ENCODE results near the gene CLCN5.

Gene CLCN5

DNA sequence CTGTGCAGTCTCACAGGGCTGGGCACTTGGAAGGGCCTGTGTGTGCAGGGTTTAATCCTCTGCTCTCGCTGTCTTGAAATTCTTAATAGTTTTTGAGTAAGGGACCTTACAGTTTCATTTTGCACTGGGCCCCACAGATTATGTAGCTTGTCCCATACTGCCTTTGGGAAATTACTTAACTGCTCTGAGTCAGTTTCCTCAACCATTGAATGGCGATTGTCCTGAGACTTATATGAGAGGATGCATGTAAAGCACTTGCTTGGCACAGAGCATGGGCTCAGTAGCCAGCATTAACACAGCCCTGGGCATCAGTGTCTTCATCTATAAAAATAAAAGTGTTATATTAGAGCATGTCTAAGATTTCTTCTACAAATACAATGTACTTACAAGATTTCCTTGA, 55.8 kb downstream of the CLCN5 start:
- no peak overlapping the region for H3K9ac ChIP-seq (ENCODE audit: low read length)
- no peaks in the 10 kb centered on the region for H3K36me3 ChIP-seq (ENCODE audit: control insufficient read depth, low read depth, low read length)
- no peaks in the 10 kb centered on the region for H3K27me3 ChIP-seq (ENCODE audit: control insufficient read depth, insufficient read depth, low read length)
- H3K9me3 ChIP-seq (ENCODE audit: control insufficient read depth, low read depth, low read length), result peaks cover 16% of the 10 kb centered on the region
- no peak overlapping the region for H3K4me3 ChIP-seq (ENCODE audit: low read length)
- no peaks in the 10 kb centered on the region for H3K4me1 ChIP-seq (ENCODE audit: control insufficient read depth, low read depth, low read length)
- H3K27ac ChIP-seq (ENCODE audit: low read length), result no peak overlapping the region

DNA sequence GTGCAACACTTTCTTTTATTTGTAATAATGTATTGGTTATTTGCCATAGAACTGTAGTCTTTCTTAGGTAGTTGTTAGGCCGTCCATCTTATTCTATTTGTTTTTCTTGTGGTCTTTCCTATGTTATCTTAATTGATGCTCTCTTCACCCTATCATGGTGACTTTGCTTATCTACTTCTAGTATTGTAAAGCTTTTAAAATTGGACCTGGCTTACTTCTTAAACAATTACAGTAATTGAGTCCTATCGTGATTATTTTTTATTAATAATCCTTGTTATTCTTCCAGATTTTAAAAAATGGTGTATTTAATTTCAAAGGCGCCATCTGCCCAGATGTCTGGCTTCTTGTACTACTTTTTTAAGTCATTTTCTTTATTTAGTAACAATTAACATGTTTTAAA, 63.7 kb downstream of the CLCN5 start:
- Histone ChIP-seq H3K27me3 (ENCODE audit: control insufficient read depth, insufficient read depth, low read length) (no peaks in the 10 kb centered on the region), H3K36me3 (ENCODE audit: control insufficient read depth, low read depth, low read length) (no peaks in the 10 kb centered on the region), H3K9ac (ENCODE audit: low read length) (no peak overlapping the region), H3K4me1 (ENCODE audit: control insufficient read depth, low read depth, low read length) (no peaks in the 10 kb centered on the region), H3K9me3 (ENCODE audit: control insufficient read depth, low read depth, low read length) (peaks cover 9% of the 10 kb centered on the region), H3K4me3 (ENCODE audit: low read length) (no peak overlapping the region), H3K27ac (ENCODE audit: low read length) (no peak overlapping the region)

DNA sequence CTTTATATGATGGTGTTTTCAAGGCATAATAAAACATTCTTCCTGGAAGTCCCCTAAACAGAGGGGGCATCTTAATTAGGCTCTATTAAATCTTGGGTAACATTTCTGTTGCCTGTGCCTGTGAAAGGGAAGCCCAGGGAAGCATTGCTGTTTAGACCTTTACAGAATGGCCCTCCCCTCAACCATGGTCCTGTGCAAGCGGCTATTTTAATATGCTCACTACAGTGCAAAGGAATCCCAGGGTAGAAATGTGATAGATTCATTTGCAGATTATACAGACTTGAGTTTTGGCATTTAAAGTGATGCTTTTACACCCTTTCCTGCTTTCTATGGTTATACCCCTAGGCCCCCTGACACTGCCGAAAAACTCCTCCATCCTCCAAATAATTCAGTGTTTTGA, 65.3 kb downstream of the CLCN5 start:
- Histone ChIP-seq H3K36me3 (ENCODE audit: control insufficient read depth, low read depth, low read length) (no peaks in the 10 kb centered on the region), H3K4me1 (ENCODE audit: control insufficient read depth, low read depth, low read length) (no peaks in the 10 kb centered on the region), H3K27ac (ENCODE audit: low read length) (no peak overlapping the region), H3K9me3 (ENCODE audit: control insufficient read depth, low read depth, low read length) (peaks cover 6% of the 10 kb centered on the region), H3K9ac (ENCODE audit: low read length) (no peak overlapping the region), H3K27me3 (ENCODE audit: control insufficient read depth, insufficient read depth, low read length) (no peaks in the 10 kb centered on the region), H3K4me3 (ENCODE audit: low read length) (no peak overlapping the region)

DNA sequence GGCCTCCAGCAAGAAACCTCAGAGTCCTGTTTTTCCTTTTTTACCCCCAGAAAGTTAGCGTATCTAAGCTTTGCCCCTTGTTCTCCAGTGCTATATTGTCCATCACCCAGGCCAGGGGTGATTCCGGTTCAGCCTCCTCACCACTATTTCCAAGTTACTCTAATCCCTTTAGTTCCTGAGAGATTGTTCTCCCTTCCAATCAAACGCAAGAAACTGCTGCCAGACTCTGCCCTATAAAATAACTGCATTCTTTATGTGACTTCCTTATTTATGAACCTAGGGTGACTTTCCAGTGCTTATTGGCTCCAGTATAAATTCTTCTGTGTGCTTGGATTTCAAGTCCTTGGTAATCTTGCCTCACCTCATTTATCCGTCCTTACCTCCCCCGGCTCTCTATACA, 65.7 kb downstream of the CLCN5 start:
- Histone ChIP-seq H3K9ac (ENCODE audit: low read length) (no peak overlapping the region), H3K36me3 (ENCODE audit: control insufficient read depth, low read depth, low read length) (no peaks in the 10 kb centered on the region), H3K27me3 (ENCODE audit: control insufficient read depth, insufficient read depth, low read length) (no peaks in the 10 kb centered on the region), H3K9me3 (ENCODE audit: control insufficient read depth, low read depth, low read length) (peaks cover 6% of the 10 kb centered on the region), H3K4me1 (ENCODE audit: control insufficient read depth, low read depth, low read length) (no peaks in the 10 kb centered on the region), H3K4me3 (ENCODE audit: low read length) (no peak overlapping the region), H3K27ac (ENCODE audit: low read length) (no peak overlapping the region)

DNA sequence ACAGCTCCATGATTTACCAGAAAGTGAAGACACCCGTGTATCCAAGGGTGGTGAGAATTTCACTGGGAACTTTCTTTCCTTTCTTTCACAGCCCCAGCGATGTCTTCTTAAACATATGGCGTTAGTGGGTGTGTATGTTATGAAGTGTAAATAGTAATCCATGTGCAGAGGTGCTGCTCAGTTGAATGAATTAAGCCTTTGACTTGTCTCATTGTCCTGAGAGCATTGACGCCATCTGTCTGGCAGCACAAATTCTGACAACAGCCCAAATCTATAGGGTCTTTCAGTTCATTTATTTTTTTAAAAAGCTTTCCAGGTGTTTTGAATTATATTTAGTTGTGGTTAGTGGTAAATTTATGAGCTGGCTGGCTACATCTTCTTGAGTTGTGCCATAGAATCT, 69.4 kb downstream of the CLCN5 start:
- Histone ChIP-seq H3K4me3 (ENCODE audit: low read length) (no peak overlapping the region), H3K36me3 (ENCODE audit: control insufficient read depth, low read depth, low read length) (no peaks in the 10 kb centered on the region), H3K9ac (ENCODE audit: low read length) (no peak overlapping the region), H3K27me3 (ENCODE audit: control insufficient read depth, insufficient read depth, low read length) (no peaks in the 10 kb centered on the region), H3K27ac (ENCODE audit: low read length) (no peak overlapping the region), H3K9me3 (ENCODE audit: control insufficient read depth, low read depth, low read length) (peaks cover 7% of the 10 kb centered on the region), H3K4me1 (ENCODE audit: control insufficient read depth, low read depth, low read length) (no peaks in the 10 kb centered on the region)

DNA sequence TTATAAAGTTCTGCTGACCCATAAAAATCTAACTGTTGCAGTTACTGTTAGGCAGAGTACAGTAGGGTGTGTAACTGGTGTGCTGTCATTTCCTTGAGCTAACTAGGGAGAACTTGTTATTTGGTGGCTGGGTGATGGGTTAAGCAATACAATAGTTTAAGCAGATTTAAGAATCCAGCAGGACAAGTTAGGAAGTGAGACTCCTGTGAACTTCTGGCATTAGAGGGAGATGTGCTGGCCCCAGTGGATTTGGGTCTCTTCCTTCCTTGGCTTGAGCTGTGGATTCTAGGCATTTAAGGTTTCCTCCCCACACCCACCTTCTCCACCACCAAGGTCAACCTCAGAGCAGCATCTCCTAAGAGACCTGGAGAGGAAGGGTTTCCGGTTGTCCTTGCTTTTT, 70.5 kb downstream of the CLCN5 start:
- H3K27me3 ChIP-seq (ENCODE audit: control insufficient read depth, insufficient read depth, low read length), result no peaks in the 10 kb centered on the region
- no peak overlapping the region for H3K27ac ChIP-seq (ENCODE audit: low read length)
- no peaks in the 10 kb centered on the region for H3K36me3 ChIP-seq (ENCODE audit: control insufficient read depth, low read depth, low read length)
- H3K4me3 ChIP-seq (ENCODE audit: low read length), result no peak overlapping the region
- peaks cover 5% of the 10 kb centered on the region for H3K9me3 ChIP-seq (ENCODE audit: control insufficient read depth, low read depth, low read length)
- H3K4me1 ChIP-seq (ENCODE audit: control insufficient read depth, low read depth, low read length), result no peaks in the 10 kb centered on the region
- H3K9ac ChIP-seq (ENCODE audit: low read length), result no peak overlapping the region

DNA sequence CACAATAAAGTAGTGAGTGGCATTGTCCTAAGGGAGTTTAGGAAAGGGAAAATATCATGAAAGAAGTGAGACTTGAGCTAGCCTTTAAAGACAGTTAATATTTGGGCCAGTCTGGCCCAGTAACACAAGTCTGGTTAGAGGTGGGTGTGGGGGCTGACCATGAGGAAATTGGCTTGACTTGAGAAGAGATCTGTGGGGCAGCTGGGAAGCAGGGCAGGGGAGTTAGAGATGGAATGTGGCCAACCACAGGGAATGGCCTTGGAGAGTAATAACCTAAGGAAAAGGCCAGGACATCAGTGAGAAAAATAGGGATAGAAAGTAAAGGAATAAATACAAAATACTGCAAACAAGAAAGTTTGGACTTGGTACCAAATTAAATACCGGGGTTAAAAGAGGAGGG, 71.3 kb downstream of the CLCN5 start:
- H3K4me3 ChIP-seq (ENCODE audit: low read length), result no peak overlapping the region
- no peaks in the 10 kb centered on the region for H3K36me3 ChIP-seq (ENCODE audit: control insufficient read depth, low read depth, low read length)
- H3K9ac ChIP-seq (ENCODE audit: low read length), result no peak overlapping the region
- no peak overlapping the region for H3K27ac ChIP-seq (ENCODE audit: low read length)
- peaks cover 5% of the 10 kb centered on the region for H3K9me3 ChIP-seq (ENCODE audit: control insufficient read depth, low read depth, low read length)
- H3K4me1 ChIP-seq (ENCODE audit: control insufficient read depth, low read depth, low read length), result no peaks in the 10 kb centered on the region
- no peaks in the 10 kb centered on the region for H3K27me3 ChIP-seq (ENCODE audit: control insufficient read depth, insufficient read depth, low read length)

DNA sequence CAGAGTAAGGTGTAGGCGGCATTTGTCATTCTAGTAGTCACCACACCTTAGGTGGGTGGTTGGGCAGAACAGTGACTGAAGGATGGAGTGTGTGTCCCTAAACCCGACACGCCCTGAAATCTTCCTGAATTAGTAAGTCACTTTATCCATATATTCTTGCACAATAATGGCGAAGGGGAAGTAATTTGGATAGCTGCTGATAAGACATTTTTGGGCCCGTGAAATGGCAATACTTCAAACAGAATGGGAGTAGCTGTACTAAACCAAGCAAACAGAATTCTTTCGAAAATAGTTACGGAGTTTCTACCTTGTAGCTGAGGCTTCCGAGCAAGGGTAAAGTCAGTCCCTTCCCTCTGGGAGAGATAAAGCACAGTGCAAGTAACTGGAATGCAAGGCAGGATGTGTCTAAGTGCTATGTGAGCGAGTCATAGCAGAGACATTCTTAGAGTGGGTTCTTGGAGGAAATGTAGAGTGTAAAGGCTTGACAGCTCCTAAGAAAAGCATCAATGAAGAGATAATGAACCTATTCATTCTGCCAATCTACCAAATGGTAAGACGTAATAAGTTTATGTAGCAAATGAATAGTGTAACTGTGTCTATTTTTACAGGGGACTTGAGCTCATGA, 72.8 kb downstream of the CLCN5 start:
- no peak overlapping the region for H3K27ac ChIP-seq (ENCODE audit: low read length)
- H3K9me3 ChIP-seq (ENCODE audit: control insufficient read depth, low read depth, low read length), result peaks cover 7% of the 10 kb centered on the region
- no peaks in the 10 kb centered on the region for H3K36me3 ChIP-seq (ENCODE audit: control insufficient read depth, low read depth, low read length)
- no peaks in the 10 kb centered on the region for H3K4me1 ChIP-seq (ENCODE audit: control insufficient read depth, low read depth, low read length)
- H3K4me3 ChIP-seq (ENCODE audit: low read length), result no peak overlapping the region
- H3K9ac ChIP-seq (ENCODE audit: low read length), result no peak overlapping the region
- H3K27me3 ChIP-seq (ENCODE audit: control insufficient read depth, insufficient read depth, low read length), result no peaks in the 10 kb centered on the region

DNA sequence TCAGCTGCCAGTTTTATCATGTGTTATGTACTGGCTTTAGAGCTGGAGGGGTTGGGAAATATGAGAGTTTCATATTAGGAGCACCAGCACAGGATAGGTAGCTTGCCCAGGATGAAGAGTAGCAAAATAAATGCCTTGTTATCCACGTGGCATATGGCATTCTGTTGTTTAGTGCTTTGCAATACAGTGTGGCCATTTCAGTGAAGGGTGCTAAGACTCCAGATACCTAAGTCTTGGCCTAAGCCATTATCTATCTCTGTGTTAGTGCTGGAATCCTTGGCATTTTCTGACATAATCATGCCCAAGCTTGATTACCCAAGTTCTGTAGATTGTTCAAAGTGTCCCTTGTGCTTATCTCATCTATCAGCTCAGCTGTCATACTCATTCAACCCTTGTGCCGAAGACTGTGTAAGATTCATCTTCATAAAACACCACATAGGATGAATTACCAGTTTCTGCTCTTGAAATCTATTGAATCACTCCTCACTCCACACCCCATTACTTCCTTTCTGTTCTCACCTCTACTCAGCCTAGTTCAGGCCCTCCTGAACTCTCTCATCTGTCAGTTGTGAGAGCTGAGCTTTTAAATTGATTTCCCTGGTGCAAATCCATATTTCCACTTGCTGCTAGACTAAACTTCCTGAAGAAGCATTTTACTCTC, 73.5 kb downstream of the CLCN5 start:
- H3K36me3 ChIP-seq (ENCODE audit: control insufficient read depth, low read depth, low read length), result no peaks in the 10 kb centered on the region
- H3K9me3 ChIP-seq (ENCODE audit: control insufficient read depth, low read depth, low read length), result peaks cover 13% of the 10 kb centered on the region
- no peak overlapping the region for H3K27ac ChIP-seq (ENCODE audit: low read length)
- H3K4me1 ChIP-seq (ENCODE audit: control insufficient read depth, low read depth, low read length), result no peaks in the 10 kb centered on the region
- H3K4me3 ChIP-seq (ENCODE audit: low read length), result no peak overlapping the region
- H3K9ac ChIP-seq (ENCODE audit: low read length), result no peak overlapping the region
- no peaks in the 10 kb centered on the region for H3K27me3 ChIP-seq (ENCODE audit: control insufficient read depth, insufficient read depth, low read length)

DNA sequence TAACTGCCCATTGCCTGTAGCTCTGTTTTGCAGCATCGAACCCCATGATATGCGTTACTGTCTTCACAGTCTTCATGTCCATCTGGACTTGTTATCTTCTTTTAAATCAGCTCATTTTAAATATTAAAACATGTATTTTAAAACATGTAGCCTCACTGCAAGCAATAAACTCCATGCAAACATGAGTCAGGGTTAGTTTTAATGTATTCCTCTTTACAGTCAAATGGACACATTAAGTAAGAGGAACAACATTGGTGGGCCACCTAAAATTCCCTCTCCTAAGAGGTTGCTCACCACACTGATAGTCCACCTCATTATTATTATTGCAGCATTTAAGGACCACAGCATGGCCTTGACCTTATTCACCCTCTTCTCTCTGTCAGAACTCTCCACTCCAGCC, 74.1 kb downstream of the CLCN5 start:
- H3K4me3 ChIP-seq (ENCODE audit: low read length), result no peak overlapping the region
- no peaks in the 10 kb centered on the region for H3K36me3 ChIP-seq (ENCODE audit: control insufficient read depth, low read depth, low read length)
- peaks cover 13% of the 10 kb centered on the region for H3K9me3 ChIP-seq (ENCODE audit: control insufficient read depth, low read depth, low read length)
- no peak overlapping the region for H3K9ac ChIP-seq (ENCODE audit: low read length)
- no peak overlapping the region for H3K27ac ChIP-seq (ENCODE audit: low read length)
- no peaks in the 10 kb centered on the region for H3K27me3 ChIP-seq (ENCODE audit: control insufficient read depth, insufficient read depth, low read length)
- H3K4me1 ChIP-seq (ENCODE audit: control insufficient read depth, low read depth, low read length), result no peaks in the 10 kb centered on the region

DNA sequence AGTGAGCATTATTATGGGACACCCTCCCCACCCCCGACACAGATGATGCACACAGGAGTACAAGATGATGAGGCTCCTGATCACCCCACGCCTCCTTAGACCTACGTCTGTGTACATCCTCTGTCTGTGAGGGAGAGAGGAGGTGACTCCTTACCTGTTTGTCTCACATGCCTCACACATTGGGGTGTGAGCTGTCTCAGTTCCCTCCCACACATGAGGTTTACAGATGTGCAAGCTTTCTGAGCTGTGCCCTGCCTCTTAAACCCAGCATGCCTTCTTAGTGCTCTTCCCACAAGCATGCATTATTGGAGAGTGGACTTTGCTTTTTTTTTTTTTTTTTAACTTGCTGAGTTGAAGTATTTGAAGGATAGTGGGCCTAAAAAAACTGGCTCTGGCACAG, 76.7 kb downstream of the CLCN5 start:
- Histone ChIP-seq H3K36me3 (ENCODE audit: control insufficient read depth, low read depth, low read length) (no peaks in the 10 kb centered on the region), H3K9me3 (ENCODE audit: control insufficient read depth, low read depth, low read length) (peaks cover 8% of the 10 kb centered on the region), H3K4me1 (ENCODE audit: control insufficient read depth, low read depth, low read length) (no peaks in the 10 kb centered on the region), H3K4me3 (ENCODE audit: low read length) (no peak overlapping the region), H3K9ac (ENCODE audit: low read length) (no peak overlapping the region), H3K27me3 (ENCODE audit: control insufficient read depth, insufficient read depth, low read length) (no peaks in the 10 kb centered on the region), H3K27ac (ENCODE audit: low read length) (no peak overlapping the region)

DNA sequence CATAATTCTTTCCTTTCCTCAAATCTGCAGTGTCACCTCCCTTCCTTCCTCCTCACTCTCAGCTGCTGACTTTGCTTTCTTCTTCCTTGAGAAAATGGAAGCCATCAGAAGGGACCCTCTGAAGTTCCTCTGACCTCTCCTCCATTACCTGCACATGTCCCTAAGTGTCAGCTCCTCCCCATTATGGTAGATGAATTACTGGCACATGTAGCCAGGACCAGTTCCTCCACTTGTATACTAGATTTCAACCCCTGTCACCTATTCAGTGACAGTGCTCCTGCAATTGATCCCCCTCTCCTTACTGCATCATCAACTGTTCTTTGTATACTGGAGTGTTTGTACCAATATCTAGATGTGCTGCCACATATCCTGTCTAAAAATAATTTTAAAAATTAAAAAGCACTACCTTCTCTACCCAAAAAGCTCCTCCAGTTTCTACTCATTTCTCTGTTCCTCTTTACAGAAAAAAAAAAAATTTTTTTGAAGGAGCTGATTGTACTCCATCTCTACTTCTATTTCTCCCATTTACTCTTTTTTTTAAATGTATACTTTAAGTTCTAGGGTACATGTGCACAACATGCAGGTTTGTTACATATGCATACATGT, 78.6 kb downstream of the CLCN5 start:
- no peak overlapping the region for H3K27ac ChIP-seq (ENCODE audit: low read length)
- peaks cover 7% of the 10 kb centered on the region for H3K9me3 ChIP-seq (ENCODE audit: control insufficient read depth, low read depth, low read length)

More for the DNA sequence above, 78.6 kb downstream of the CLCN5 start:
- H3K9ac ChIP-seq (ENCODE audit: low read length), result no peak overlapping the region
- H3K4me1 ChIP-seq (ENCODE audit: control insufficient read depth, low read depth, low read length), result no peaks in the 10 kb centered on the region
- H3K36me3 ChIP-seq (ENCODE audit: control insufficient read depth, low read depth, low read length), result no peaks in the 10 kb centered on the region
- no peaks in the 10 kb centered on the region for H3K27me3 ChIP-seq (ENCODE audit: control insufficient read depth, insufficient read depth, low read length)
- no peak overlapping the region for H3K4me3 ChIP-seq (ENCODE audit: low read length)

Measured in iPS-18a (cell line).